Gastrocnemius medialis (tissue), 4 donors: ENCODE data around the gene CTNNBIP1.

Experiments used
- POLR2A ChIP-seq, 2 donors: fragments of 450-650 bp; IDR thresholded peaks; one replicate each; pipeline ENCODE4 v1.6.1; 2017; ENCODE audit warnings: antibody characterized with exemption in 2 of 2, mild to moderate bottlenecking in 2 of 2, moderate library complexity in 2 of 2
- TF ChIP-seq, protein P1 (sequence below), 5 experiments: fragments of 450-650 bp in 3 of 5; fragments of 200-600 bp in 2 of 5; sonication (generic) in 2 of 5; IDR thresholded peaks in 4 of 5; conservative IDR thresholded peaks in 1 of 5; 1 replicate in 4 of 5; 2 replicates in 1 of 5; pipeline ENCODE4 v1.5.1; 2016 to 2019; ENCODE audit warnings: antibody characterized with exemption in 5 of 5, mild to moderate bottlenecking in 3 of 5, moderate library complexity in 3 of 5

- TF ChIP-seq, protein P1, sequence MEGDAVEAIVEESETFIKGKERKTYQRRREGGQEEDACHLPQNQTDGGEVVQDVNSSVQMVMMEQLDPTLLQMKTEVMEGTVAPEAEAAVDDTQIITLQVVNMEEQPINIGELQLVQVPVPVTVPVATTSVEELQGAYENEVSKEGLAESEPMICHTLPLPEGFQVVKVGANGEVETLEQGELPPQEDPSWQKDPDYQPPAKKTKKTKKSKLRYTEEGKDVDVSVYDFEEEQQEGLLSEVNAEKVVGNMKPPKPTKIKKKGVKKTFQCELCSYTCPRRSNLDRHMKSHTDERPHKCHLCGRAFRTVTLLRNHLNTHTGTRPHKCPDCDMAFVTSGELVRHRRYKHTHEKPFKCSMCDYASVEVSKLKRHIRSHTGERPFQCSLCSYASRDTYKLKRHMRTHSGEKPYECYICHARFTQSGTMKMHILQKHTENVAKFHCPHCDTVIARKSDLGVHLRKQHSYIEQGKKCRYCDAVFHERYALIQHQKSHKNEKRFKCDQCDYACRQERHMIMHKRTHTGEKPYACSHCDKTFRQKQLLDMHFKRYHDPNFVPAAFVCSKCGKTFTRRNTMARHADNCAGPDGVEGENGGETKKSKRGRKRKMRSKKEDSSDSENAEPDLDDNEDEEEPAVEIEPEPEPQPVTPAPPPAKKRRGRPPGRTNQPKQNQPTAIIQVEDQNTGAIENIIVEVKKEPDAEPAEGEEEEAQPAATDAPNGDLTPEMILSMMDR (IDR thresholded peaks at IDR 0.05 in 4 of 5, conservative IDR thresholded peaks at IDR 0.05 in 1 of 5) = no peak
- TF ChIP-seq POLR2A (IDR thresholded peaks at IDR 0.05) = no peak
These were observed 23.0 kb downstream of the CTNNBIP1 start for GRCh38 chr1:9887070-9887469.
